SU-DHL-6 (cell line): Measurements from ENCODE around the gene TPST2.

ENCODE experiments used
- H2AFZ ChIP-seq: fragments of 200-600 bp; sonication (generic); 2 replicates; pipeline ENCODE4 v1.6.1; 2014; ENCODE audit warnings: low read depth, mild to moderate bottlenecking, moderate library complexity, mixed read lengths, antibody characterized with exemption, low read length; ENCODE audit not compliant: severe bottlenecking
- H3F3A ChIP-seq: fragments of 200-600 bp; shearing (Covaris generic); 2 replicates; pipeline ENCODE4 v1.6.0; 2016; ENCODE audit warnings: antibody characterized with exemption, mild to moderate bottlenecking; ENCODE audit not compliant: insufficient read depth
- H3K27ac ChIP-seq: fragments of 200-600 bp; sonication (generic); 2 replicates; pipeline ENCODE4 v1.5.1; 2016; ENCODE audit warnings: low read depth, mild to moderate bottlenecking, low read length, moderate library complexity, mixed read lengths
- H3K27me3 ChIP-seq: fragments of 200-600 bp; sonication (generic), shearing (Covaris generic); 2 replicates; pipeline ENCODE4 v1.6.0; 2014; ENCODE audit warnings: mild to moderate bottlenecking, low read length
- H3K36me3 ChIP-seq: fragments of 200-600 bp; sonication (generic); 2 replicates; pipeline ENCODE4 v1.6.1; 2014; ENCODE audit warnings: mild to moderate bottlenecking, low read length, mixed read lengths
- H3K4me2 ChIP-seq: fragments of 300-600, 200-600 bp; shearing (Covaris generic), sonication (generic); 2 replicates; pipeline ENCODE4 v1.6.0; 2014; ENCODE audit warnings: low read length, low read depth, mild to moderate bottlenecking; ENCODE audit not compliant: poor library complexity, severe bottlenecking
- H3K4me3 ChIP-seq: fragments of 200-600 bp; sonication (generic); 2 replicates; pipeline ENCODE4 v1.5.1; 2014; ENCODE audit warnings: antibody characterized with exemption, low read length, mild to moderate bottlenecking, mixed read lengths; ENCODE audit not compliant: insufficient read depth, poor library complexity, severe bottlenecking
- H3K79me2 ChIP-seq: fragments of 200-600 bp; sonication (generic); 2 replicates; pipeline ENCODE4 v1.6.1; 2014; ENCODE audit warnings: mild to moderate bottlenecking, low read length, moderate library complexity; ENCODE audit not compliant: insufficient read depth
- H3K9ac ChIP-seq: fragments of 200-600 bp; sonication (generic); 2 replicates; pipeline ENCODE4 v1.7.0; 2014; ENCODE audit warnings: mild to moderate bottlenecking, low read length
- H3K9me2 ChIP-seq: fragments of 200-600 bp; sonication (generic); replicated peaks from 2 replicates; pipeline ENCODE4 v1.6.1; 2014; ENCODE audit warnings: low read length; ENCODE audit not compliant: insufficient read depth
- H3K9me3 ChIP-seq: fragments of 200-600 bp; sonication (generic); 2 replicates; pipeline ENCODE4 v1.6.1; 2014; ENCODE audit warnings: low read length, mixed read lengths; ENCODE audit not compliant: insufficient read depth
- H4K20me1 ChIP-seq: fragments of 200-600 bp; sonication (generic); 2 replicates; pipeline ENCODE4 v1.6.1; 2014; ENCODE audit warnings: low read depth, mild to moderate bottlenecking, antibody characterized with exemption, low read length, moderate library complexity, mixed read lengths
- CTCF ChIP-seq: fragments of 200-600 bp; sonication (generic); IDR thresholded peaks from one replicate; pipeline ENCODE4 v1.5.1; 2017; ENCODE audit warnings: antibody characterized with exemption, mild to moderate bottlenecking, low read length, moderate library complexity; ENCODE audit not compliant: insufficient read depth, poor library complexity, severe bottlenecking
- EZH2phosphoT487 ChIP-seq: fragments of 200-600 bp; sonication (generic), shearing (Covaris generic); conservative IDR thresholded peaks from 2 replicates; pipeline ENCODE4 v1.6.1; 2018; ENCODE audit warnings: mild to moderate bottlenecking, antibody characterized with exemption, low read length, moderate library complexity, mixed read lengths

Gene TPST2

DNA sequence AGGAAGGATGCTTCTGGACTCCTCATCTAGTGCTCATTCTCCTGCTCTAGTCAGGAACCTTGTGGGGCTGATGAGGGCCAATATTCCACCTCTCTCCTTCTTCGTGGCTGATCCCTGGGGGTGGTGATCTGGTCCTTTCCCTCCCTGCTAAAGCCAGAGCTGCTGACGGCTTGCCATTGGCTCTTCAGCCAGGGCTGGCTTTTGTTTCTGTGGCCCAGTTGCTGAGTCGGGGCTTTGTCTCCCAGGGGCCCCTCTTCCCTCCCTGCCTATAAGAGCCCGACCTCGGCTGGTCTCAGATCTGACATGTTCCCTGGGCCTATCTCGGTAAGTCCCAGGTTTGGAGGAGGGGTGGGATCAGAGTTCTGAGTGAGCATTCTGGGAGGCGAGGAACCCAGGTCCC, 31.7 kb upstream of the TPST2 start, which contains the start of gene CRYBA4:
CRYBA4 (plus strand) TSS at position 301 of the 400 bp plus-strand sequence. CDS start 634 bp downstream, outside the sequence.
- Histone ChIP-seq H3K79me2 (no peaks in the 10 kb centered on the region), H3F3A (no peaks in the 10 kb centered on the region), H3K4me2 (no peak within 1 kb of the TSS), H3K9me3 (no peaks in the 10 kb centered on the region), H3K4me3 (no peak within 1 kb of the TSS), H3K9ac (no peak within 1 kb of the TSS), H4K20me1 (no peaks in the 10 kb centered on the region), H3K9me2 (no peaks in the 10 kb centered on the region), H2AFZ (no peak within 1 kb of the TSS), H3K27me3 (no peaks in the 10 kb centered on the region), H3K36me3 (no peaks in the 10 kb centered on the region), H3K27ac (no peak within 1 kb of the TSS)
- no peak for TF ChIP-seq CTCF
- TF ChIP-seq EZH2phosphoT487: no peak

GRCh38 chr22:26620197-26620596, 30.3 kb upstream of the TPST2 start:
- H3K79me2 ChIP-seq: no peaks in the 10 kb centered on the region
- H3K27ac ChIP-seq: no peak overlapping the region
- no peaks in the 10 kb centered on the region for H3K9me2 ChIP-seq
- H3K27me3 ChIP-seq: no peaks in the 10 kb centered on the region
- no peak overlapping the region for H3K9ac ChIP-seq
- no peak overlapping the region for H3K4me3 ChIP-seq
- no peak overlapping the region for H2AFZ ChIP-seq
- H3K36me3 ChIP-seq: no peaks in the 10 kb centered on the region
- no peak overlapping the region for H3K4me2 ChIP-seq
- H3F3A ChIP-seq: no peaks in the 10 kb centered on the region
- H3K9me3 ChIP-seq: no peaks in the 10 kb centered on the region
- H4K20me1 ChIP-seq: no peaks in the 10 kb centered on the region
- TF ChIP-seq CTCF (no peak), EZH2phosphoT487 (no peak)

DNA sequence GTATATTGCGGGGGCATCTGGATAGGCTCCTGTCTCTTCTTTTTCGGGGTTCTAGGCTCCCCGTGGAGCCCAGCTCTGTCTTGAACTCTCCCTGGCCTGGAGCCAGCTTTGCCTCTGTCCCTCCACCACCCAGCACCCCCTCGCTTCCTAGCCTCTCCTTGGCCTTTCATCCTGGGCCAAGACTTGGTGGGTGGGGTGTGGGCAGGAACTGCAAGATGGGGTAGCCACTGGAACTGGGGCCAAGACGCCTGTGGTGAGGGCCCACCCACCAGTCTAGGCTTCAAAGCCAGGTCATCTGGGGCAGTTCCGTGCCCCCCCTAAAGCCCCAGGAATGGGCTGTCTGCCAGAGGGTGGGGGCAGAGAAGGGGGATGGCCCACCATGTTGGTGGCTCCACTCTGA, 29.6 kb upstream of the TPST2 start:
- Histone ChIP-seq H3K9me3 (no peaks in the 10 kb centered on the region), H4K20me1 (no peaks in the 10 kb centered on the region), H3K9ac (no peak overlapping the region), H3K9me2 (no peaks in the 10 kb centered on the region), H3K27me3 (no peaks in the 10 kb centered on the region), H3K4me3 (no peak overlapping the region), H3K36me3 (no peaks in the 10 kb centered on the region), H2AFZ (no peak overlapping the region), H3F3A (no peaks in the 10 kb centered on the region), H3K27ac (no peak overlapping the region), H3K4me2 (no peak overlapping the region), H3K79me2 (no peaks in the 10 kb centered on the region)
- TF ChIP-seq EZH2phosphoT487 (no peak), CTCF (no peak)

- Histone ChIP-seq H3F3A (no peaks in the 10 kb centered on the region), H3K9me2 (no peaks in the 10 kb centered on the region), H3K9ac (no peak overlapping the region), H3K4me3 (no peak overlapping the region), H4K20me1 (no peaks in the 10 kb centered on the region), H3K36me3 (no peaks in the 10 kb centered on the region), H3K9me3 (no peaks in the 10 kb centered on the region), H3K4me2 (no peak overlapping the region), H2AFZ (no peak overlapping the region), H3K79me2 (no peaks in the 10 kb centered on the region), H3K27ac (no peak overlapping the region), H3K27me3 (no peaks in the 10 kb centered on the region)
- TF ChIP-seq CTCF: no peak
- no peak for TF ChIP-seq EZH2phosphoT487
Measured at GRCh38 chr22:26618455-26618854, 28.5 kb upstream of the TPST2 start.
